Measurements from ENCODE around the gene LINGO3.
A peak's percentile ranks its signal among the peaks of the same experiment; 100 is the strongest.

The LINGO3 gene

GRCh38 chr19:2278459-2279158, 29.3 kb downstream of the LINGO3 start:
- DNase-seq, result no peak

- DNase-seq, result no peak
Observed at GRCh38 chr19:2277138-2277537, 30.8 kb downstream of the LINGO3 start.

- no peak for DNase-seq
Observed at GRCh38 chr19:2276429-2276986, 31.4 kb downstream of the LINGO3 start.

- no peak for DNase-seq
Observed at GRCh38 chr19:2275588-2276428, 32.1 kb downstream of the LINGO3 start.

GRCh38 chr19:2274931-2275535, 32.9 kb downstream of the LINGO3 start:
- no peak for DNase-seq

- DNase-seq, result no peak
Observed at GRCh38 chr19:2274185-2274711, 33.7 kb downstream of the LINGO3 start.

GRCh38 chr19:2273356-2274184, 34.4 kb downstream of the LINGO3 start:
- DNase-seq, result peak; percentile 63

- DNase-seq, result no peak
Observed at GRCh38 chr19:2271234-2272103, 36.5 kb downstream of the LINGO3 start.

GRCh38 chr19:2270423-2271233, 37.3 kb downstream of the LINGO3 start:
- peak; percentile 61 for DNase-seq

GRCh38 chr19:2270157-2270422, 37.9 kb downstream of the LINGO3 start:
- no peak for DNase-seq

- DNase-seq, result peak; percentile 98
Observed at GRCh38 chr19:2269244-2270156, 38.5 kb downstream of the LINGO3 start.

GRCh38 chr19:2268861-2269243, 39.1 kb downstream of the LINGO3 start:
- DNase-seq, result no peak

GRCh38 chr19:2268480-2268830, 39.5 kb downstream of the LINGO3 start:
- DNase-seq, result no peak

- DNase-seq, result no peak
Observed at GRCh38 chr19:2266183-2266993, 41.6 kb downstream of the LINGO3 start.

GRCh38 chr19:2261438-2262172, 46.3 kb downstream of the LINGO3 start:
- no peak for DNase-seq

GRCh38 chr19:2260341-2260805, 47.6 kb downstream of the LINGO3 start:
- DNase-seq, result no peak

- no peak for DNase-seq
Observed at GRCh38 chr19:2259336-2259735, 48.6 kb downstream of the LINGO3 start.

Data from activated T-cell treated with anti-CD3 and anti-CD28 coated beads for 4 hours (primary cell).